GM12891 (cell line): ENCODE measurements around the gene TPGS1.

Source experiments
- PAX5 ChIP-seq: IDR thresholded peaks from 2 replicates; pipeline ENCODE4 v1.6.1; 2011; ENCODE audit warnings: low read length, moderate library complexity, mild to moderate bottlenecking; ENCODE audit not compliant: insufficient read depth, severe bottlenecking
- POLR2A ChIP-seq: IDR thresholded peaks from 2 replicates; pipeline ENCODE4 v1.6.1; 2011; ENCODE audit warnings: low read depth, low read length, control low read depth
- POLR2AphosphoS5 ChIP-seq: IDR thresholded peaks from 2 replicates; pipeline ENCODE4 v1.6.1; 2011; ENCODE audit warnings: low read depth, low read length, control low read depth
- SPI1 ChIP-seq: IDR thresholded peaks from 2 replicates; pipeline ENCODE4 v1.6.1; 2011; ENCODE audit warnings: low read depth, low read length, control low read depth
- TAF1 ChIP-seq: IDR thresholded peaks from 2 replicates; pipeline ENCODE4 v1.6.1; 2011; ENCODE audit warnings: low read depth, low read length, control low read depth

- no peak for TF ChIP-seq POLR2A
- TF ChIP-seq POLR2AphosphoS5, result no peak
- TF ChIP-seq TAF1, result no peak
- no peak for TF ChIP-seq PAX5
- no peak for TF ChIP-seq SPI1
These were observed 35.1 kb upstream of the TPGS1 start for GRCh38 chr19:472005-472858.
